HEK293T (cell line): ENCODE measurements around the gene MERTK.

Source experiments
- ARNT ChIP-seq: fragments of 450-650 bp; IDR thresholded peaks from 2 replicates; pipeline ENCODE4 v1.6.1; 2017; ENCODE audit warnings: mild to moderate bottlenecking
- BHLHE40 ChIP-seq: fragments of 450-650 bp; IDR thresholded peaks from 2 replicates; pipeline ENCODE4 v1.6.1; 2016; ENCODE audit warnings: mild to moderate bottlenecking, moderate library complexity, borderline replicate concordance
- FOXM1 ChIP-seq: fragments of 450-650 bp; IDR thresholded peaks from 2 replicates; pipeline ENCODE4 v1.6.1; 2017; ENCODE audit warnings: mild to moderate bottlenecking, borderline replicate concordance

DNA sequence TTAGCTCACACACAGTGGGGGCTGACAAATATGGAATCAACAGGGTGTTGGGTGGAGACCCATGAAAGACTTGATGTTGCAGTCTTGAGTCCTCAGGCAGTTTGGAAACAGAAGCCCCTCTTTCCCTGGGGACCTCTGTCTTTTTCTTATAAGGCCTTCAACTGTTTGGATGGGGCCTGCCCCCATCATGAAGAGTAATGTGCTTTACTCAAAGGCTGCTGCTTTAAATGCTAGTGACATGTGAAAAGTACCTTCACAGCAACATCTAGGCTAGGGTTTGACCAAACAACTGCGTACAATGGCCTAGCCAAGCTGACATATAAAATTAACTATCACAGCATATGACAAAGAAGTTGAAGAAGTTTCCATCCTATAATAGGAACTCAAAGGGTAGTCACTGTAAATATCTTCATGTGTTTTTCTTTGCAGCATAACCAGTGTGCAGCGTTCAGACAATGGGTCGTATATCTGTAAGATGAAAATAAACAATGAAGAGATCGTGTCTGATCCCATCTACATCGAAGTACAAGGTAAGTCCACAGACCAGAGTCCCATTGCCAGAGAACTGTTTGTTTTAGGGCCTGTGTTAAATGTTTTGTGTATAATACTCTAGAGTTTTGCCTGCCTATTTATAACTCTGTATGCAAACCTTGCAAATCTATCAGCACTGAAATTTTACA lies 46.3 kb downstream of the MERTK start:
- TF ChIP-seq BHLHE40 (no peak), FOXM1 (no peak), ARNT (no peak)
